H7 (cell line): ENCODE measurements around the gene FBXO41. TPM values are rescaled to one million over a fixed set of nuclear protein-coding genes. Genes with fewer than 3 reads are reported as not detected.
"Not testable (repeated sequence)": the region's sequence is repeated elsewhere in the genome, so short reads cannot be mapped to it uniquely, and the experiment has no call there.

ENCODE experiments used
- DNase-seq: peaks from one replicate; pipeline ENCODE4 v3.0.0; 2012
- H3K27me3 ChIP-seq: 2 replicates; pipeline ENCODE4 v1.6.0; 2011; ENCODE audit warnings: mild to moderate bottlenecking, low read length; ENCODE audit not compliant: control insufficient read depth, insufficient read depth
- H3K36me3 ChIP-seq: replicated peaks from 2 replicates; pipeline ENCODE4 v1.5.1; 2011; ENCODE audit warnings: low read length; ENCODE audit not compliant: control insufficient read depth, insufficient read depth
- H3K4me3 ChIP-seq: 2 replicates; pipeline ENCODE4 v1.5.1; 2011; ENCODE audit warnings: low read depth, mild to moderate bottlenecking, control low read depth, low read length, moderate library complexity; ENCODE audit not compliant: insufficient read depth
- total RNA-seq: library from RNA; depleted of rRNA; stranded (reverse); fragments of >200 nt; shearing (Covaris generic); gene quantifications from 2 replicates; pipeline ENCODE4 v1.2.3, GENCODE V29; 2014

The FBXO41 gene
- total RNA-seq, 1 experiment from 2014 or later = 2.3 TPM

GRCh38 chr2:73269686-73270465, 14.4 kb downstream of the FBXO41 start:
- peaks cover 35% of the 10 kb centered on the region for H3K27me3 ChIP-seq

GRCh38 chr2:73268830-73269685, 15.2 kb downstream of the FBXO41 start:
- no peaks in the 10 kb centered on the region; the same call in 1 of the 2 replicates for H3K36me3 ChIP-seq
- peak; percentile 97 for DNase-seq
- H3K27me3 ChIP-seq = peaks cover 35% of the 10 kb centered on the region
- H3K4me3 ChIP-seq = peak overlapping the region; percentile 59

More at GRCh38 chr2:73269686-73270465, 14.4 kb downstream of the FBXO41 start:
- H3K36me3 ChIP-seq = no peaks in the 10 kb centered on the region
- H3K4me3 ChIP-seq = peak overlapping the region; percentile 59
- no peak for DNase-seq

- H3K27me3 ChIP-seq = peaks cover 35% of the 10 kb centered on the region
- H3K4me3 ChIP-seq = peak overlapping the region; percentile 59
- no peak for DNase-seq
- no peaks in the 10 kb centered on the region; the same call in 1 of the 2 replicates for H3K36me3 ChIP-seq
Measured at GRCh38 chr2:73268366-73268829, 15.9 kb downstream of the FBXO41 start.

- H3K27me3 ChIP-seq = peaks cover 35% of the 10 kb centered on the region
- no peak for DNase-seq
- no peak overlapping the region for H3K4me3 ChIP-seq
- peaks cover 1% of the 10 kb centered on the region for H3K36me3 ChIP-seq
Measured at GRCh38 chr2:73267008-73267407, 17.3 kb downstream of the FBXO41 start.

- H3K36me3 ChIP-seq = peaks cover 1% of the 10 kb centered on the region
- peak; percentile 37 for DNase-seq
- H3K4me3 ChIP-seq = no peak overlapping the region
- H3K27me3 ChIP-seq = peaks cover 34% of the 10 kb centered on the region
Measured at GRCh38 chr2:73266061-73266901, 18.0 kb downstream of the FBXO41 start.

DNA sequence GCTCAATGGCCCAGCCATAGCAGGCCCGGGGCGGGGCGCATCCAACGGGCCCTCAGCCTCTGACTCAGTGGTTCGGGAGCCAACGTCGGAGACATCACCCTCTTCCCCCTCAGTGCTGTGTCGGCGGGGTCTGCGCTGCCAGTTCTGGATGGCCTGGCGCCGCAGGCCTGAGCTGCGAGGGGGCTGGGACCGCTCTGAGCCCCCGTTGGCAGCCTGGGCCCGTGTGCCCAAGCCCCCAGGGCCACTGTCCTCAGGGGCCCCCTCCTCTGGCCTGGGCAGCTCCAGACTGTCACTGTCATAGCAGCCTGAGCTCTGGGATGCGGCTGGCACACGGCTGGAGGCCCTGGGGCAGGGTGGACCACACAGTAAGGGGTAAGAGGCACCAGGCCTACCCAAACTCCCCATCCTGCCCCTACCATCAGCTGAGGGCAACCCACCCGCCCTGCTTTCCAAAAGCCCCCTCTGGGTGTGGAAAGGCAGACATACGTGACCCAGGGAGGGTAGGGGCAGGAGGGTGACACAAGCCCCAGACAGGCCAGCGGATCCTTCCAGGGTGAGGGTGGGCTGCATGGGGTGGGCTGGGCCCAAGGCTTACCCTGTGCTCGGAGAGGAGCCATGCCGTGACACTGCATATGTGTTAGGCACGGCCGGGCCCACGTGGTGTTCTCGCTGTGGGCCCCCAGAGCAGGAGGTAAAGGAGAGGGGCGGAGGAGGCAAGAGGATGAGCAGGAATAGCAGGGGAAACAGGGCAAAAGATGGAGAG, 18.8 kb downstream of the FBXO41 start:
- H3K27me3 ChIP-seq = peaks cover 28% of the 10 kb centered on the region
- no peak overlapping the region for H3K4me3 ChIP-seq
- H3K36me3 ChIP-seq = peaks cover 1% of the 10 kb centered on the region
- DNase-seq = no peak

DNA sequence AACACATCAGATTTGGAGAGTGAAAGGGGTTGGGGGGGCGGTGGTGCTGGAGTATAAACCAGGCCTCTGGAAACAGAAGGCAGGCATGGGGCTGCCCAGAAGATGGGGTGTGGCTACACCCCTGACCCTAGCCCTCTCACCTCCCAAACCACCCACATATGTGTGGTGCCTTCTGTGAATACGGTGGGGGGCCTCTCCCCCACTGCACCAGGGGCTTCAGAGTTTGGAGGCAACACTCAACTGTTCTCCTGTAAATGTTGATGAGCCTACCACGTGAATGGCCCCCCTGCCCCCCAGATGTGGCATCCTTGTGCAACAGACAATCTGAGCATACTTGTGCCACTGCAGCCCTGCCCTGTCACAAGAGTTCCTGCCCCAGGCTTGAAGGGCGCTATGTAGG, 19.5 kb downstream of the FBXO41 start:
- peaks cover 21% of the 10 kb centered on the region for H3K27me3 ChIP-seq
- H3K36me3 ChIP-seq = peaks cover 1% of the 10 kb centered on the region
- H3K4me3 ChIP-seq = no peak overlapping the region
- DNase-seq = no peak

DNA sequence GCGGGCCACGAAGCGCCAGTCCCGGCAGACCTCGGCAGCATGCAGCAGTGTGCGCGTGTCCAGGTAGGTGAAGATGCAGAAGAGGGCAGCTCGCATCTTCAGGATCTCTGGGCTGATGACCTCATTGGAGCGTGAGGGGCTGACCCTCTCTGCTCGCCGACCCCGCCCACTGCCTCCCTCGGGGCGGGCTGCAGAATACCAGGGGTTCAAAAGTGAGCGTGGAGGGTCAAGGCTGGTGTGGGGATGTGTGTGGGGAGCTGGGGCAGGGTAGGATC, 20.0 kb downstream of the FBXO41 start:
- no peak overlapping the region for H3K4me3 ChIP-seq
- no peak for DNase-seq
- peaks cover 18% of the 10 kb centered on the region for H3K27me3 ChIP-seq
- peaks cover 1% of the 10 kb centered on the region for H3K36me3 ChIP-seq

- no peak for DNase-seq
- Histone ChIP-seq H3K4me3 (no peak overlapping the region), H3K36me3 (peaks cover 1% of the 10 kb centered on the region), H3K27me3 (peaks cover 13% of the 10 kb centered on the region)
Measured at GRCh38 chr2:73263540-73264331, 20.5 kb downstream of the FBXO41 start.

- not testable (repeated sequence) for H3K27me3 ChIP-seq, H3K36me3 ChIP-seq, H3K4me3 ChIP-seq, DNase-seq
Measured at GRCh38 chr2:73262691-73263429, 21.4 kb downstream of the FBXO41 start.

DNA sequence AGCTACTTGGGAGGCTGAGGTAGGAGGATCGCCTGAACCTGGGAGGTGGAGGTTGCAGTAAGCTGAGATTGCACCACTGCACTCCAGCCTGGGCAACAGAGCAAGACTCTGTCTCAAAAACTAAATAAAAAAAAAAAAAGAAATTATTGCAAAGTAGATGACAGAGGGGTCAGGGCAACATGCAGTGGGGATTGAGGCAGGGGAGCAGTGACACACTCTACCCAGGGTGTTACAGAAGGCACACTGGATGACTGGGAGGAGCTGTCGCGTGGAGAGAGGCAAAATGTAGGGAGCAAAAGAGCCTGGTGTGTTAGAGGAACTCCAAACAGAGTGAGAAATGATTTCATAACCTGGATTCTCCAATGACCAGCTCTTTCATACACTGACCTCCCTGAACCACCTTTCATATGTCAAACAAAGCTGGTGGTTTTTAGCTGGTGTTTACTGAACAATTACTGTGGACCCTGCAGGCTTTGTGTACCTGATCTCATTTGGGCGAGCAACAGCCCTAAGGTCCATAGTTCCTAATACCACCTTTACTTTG, 22.1 kb downstream of the FBXO41 start:
- no peak overlapping the region for H3K4me3 ChIP-seq
- H3K36me3 ChIP-seq = peaks cover 1% of the 10 kb centered on the region
- peaks cover 2% of the 10 kb centered on the region; the same call in 1 of the 2 replicates for H3K27me3 ChIP-seq
- DNase-seq = no peak

- Histone ChIP-seq H3K27me3 (no peaks in the 10 kb centered on the region), H3K4me3 (no peak overlapping the region), H3K36me3 (peaks cover 1% of the 10 kb centered on the region)
- peak; percentile 94 for DNase-seq
Measured at GRCh38 chr2:73260338-73260984, 23.8 kb downstream of the FBXO41 start.
